Measurements from ENCODE around the gene TSC22D2. TPM values are rescaled to one million over a fixed set of nuclear protein-coding genes. Genes with fewer than 3 reads are reported as not detected.

The TSC22D2 gene
- total RNA-seq, 1 donor from 2014 or later: 25.6 TPM

DNA sequence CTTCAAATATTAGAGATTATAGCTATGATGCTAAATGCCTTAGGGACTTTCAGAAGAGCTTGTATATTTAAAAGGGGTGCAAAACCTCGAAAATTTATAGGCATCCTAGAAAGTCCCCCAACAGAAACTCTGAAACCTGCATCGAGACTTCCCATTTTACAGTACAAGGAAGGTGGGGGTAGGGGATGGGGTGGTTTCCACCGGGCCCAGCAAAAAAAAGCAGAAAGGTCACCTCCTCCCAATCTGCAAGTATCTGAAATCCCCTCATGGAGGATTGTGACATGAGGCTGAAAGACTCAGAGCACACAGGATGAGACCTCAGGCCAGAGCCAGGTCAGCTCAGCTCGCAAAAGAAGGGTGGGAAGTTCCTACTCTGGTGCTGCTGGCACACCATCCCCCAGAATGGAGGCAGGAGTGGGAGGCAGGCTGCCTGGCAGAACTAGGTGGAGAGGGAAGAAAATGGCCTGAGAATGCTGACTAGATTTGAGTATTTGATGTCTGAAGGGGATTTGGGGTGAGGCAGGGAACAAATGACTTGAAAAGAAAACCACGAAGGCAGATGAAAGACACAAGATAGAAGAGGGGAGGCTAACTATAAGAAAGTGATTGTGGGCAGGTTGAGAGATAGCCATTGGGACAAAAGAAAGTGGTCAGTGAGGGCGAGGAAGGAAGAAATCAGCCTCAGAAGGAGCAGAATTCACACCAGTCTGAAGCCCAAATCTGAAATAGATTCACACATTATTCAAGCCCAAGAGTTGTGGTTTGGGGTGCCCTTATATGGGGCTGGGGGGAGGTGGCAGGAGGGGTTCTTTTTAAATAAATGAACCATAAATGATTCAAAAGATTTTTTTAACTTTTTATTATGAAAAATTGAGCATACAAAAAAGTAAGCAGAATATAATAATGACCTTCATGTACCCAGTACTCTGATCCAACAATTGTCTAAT is 22.5 kb upstream of the TSC22D2 start:
- DNase-seq (ENCODE audit: low spot score): no peak

DNA sequence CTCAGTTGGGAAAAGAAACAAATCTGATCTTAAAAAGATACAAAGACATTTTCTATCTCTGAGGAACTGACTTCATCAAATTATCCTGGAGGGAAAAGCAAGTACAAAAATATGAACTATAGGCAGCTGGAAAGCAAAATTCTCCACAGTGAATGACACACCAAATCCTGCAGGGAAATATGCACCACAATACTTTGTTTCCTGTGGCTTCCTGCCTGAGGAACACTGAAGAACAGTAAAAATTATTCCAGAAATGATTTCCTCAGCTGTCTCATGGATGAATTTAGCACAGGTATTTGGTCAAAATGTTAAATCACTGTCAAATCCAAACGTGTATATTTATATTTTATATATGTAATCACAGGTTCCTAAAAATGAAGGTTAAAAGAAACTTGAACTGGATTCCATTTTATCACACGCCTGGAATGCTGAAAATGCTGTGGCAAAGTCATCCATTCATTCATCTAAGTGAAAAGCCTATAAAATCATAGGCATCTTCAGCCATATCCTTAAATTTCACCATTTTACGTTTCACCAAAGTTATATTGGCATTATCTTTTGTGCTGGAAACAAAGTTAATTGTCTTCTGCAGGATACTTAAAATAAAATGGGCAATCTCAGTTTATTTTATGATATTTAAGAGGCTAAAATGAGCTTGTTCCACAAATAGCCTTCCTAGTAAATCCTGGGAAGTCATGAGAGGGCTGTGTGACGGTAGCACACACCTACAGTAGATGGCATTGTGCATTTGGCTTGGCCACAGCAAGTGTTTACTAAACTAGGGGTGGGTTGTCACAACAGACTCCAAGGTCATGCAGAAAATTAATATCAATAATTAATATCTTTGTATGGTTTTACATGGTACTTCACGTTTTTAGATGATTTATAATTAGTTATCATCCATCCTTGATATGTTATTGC is 19.3 kb upstream of the TSC22D2 start:
- no peak for DNase-seq (ENCODE audit: low spot score)

DNA sequence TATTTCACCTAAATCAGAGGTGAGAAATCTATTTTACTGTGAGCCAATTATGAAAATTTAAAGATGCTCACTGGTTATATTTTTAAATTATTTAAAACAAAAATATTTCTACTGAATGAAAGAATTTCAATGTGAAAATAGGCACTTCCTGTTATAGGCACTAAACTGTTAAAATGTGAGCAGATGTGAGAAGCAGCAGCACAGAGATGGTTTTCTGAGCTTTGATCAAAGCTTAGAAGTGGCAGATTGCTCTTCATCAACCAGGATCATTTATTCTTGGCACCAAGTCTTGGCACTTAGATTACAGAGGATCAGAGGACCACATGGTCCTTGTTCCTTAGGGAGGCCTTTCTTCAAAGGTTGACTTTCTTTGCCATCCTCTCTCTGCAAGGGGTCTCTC is 18.0 kb upstream of the TSC22D2 start:
- no peak for DNase-seq (ENCODE audit: low spot score)

DNA sequence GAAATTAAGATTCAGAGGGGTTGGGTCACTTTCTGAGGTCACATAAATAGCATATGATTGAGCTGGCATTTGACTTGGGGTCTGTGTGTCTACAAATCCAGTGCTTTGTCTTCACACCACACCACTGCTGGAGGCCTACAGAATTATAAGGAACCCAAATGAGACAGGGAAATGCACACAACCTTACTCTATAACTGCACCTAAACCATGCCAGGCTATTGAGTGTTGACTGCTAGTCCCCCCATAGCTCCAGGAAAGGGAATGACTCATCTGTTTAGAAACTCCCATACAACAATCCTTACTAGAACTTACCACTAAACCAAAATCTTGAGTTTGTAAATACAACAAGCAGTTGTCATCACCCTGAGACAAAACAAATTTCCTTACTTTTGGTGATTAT is 16.9 kb upstream of the TSC22D2 start:
- no peak for DNase-seq (ENCODE audit: low spot score)

DNA sequence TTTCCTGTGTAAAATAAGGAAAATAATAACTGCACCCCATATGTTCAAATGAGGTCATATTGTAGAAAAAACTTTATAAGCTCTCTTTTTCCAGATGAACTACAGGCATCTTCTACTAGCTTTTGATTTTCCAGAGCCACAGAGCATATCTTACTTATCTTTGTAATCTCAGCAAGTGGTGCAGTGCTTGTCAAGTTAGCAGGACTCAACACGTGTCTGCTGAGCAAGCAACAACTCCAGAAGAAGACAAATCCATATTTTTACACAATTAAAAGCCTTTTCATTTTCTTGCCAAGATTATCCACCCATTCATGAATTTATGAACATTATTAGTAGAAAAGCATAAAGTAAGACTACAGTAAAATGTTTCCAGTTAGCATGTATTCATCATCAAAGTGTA is 14.4 kb upstream of the TSC22D2 start:
- no peak for DNase-seq (ENCODE audit: low spot score)

DNA sequence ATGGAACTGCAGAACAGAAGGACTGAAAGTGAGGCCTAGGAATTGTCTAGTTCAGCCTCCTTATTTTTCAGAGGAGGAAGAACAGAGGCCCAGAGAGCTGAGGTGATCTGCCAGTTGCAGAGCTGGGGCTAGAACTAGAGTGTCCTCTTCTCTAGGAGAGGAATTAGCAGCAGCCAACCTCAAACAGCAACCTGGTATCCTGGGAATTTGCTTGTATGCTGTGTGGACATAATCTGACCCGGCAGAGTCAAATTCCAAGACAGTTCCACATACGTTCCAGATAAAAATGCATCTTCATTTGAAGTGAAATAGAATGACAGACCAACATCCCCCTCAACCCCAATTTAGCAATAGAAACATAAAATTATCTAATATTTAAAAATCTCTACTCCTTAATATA is 13.5 kb upstream of the TSC22D2 start:
- DNase-seq (ENCODE audit: low spot score): no peak

DNA sequence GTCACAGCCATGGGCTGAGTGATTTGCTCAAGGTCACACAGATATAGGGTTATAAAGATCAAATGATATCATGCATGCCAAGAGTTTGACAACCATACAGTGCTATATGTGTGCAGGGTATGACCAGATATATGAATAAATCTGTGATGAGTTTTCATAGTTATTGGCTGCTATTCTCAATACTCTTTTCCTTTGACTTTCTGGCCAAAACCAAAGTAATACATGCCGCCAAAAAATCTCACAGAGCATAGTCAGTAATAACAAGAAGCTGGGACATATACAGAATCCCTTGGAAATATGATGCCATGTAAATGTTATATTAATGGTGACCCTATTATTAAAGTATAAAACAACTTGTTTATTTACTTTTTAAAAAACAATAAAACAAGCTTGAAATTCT is 11.6 kb upstream of the TSC22D2 start:
- DNase-seq (ENCODE audit: low spot score): no peak

DNA sequence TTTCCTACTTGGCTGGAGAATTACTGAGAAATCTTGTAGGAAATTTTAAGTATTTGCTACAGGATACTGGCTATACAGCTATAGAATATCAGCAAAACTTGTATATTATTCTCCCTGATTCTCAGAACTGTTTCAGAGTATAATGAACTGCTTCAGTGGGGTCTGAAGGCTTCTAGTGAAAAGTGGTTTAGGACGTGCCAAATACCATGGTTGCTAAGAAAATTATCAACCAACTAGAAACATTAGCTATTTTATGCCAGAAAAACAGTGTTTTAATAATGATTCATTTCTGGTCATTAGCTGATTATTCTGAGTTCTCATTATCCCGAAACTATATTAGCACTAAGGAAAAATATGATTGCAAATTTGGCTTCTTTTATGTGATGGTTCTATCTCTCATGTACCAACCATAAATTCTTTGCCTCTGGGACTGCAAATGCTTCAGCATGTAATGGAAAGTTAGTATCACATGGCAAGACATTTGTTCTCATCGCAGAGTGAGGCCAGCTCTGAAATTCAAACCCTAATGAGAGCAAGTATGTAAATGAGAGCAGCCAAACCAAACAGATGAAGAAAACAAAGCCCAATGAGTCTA is 11.0 kb upstream of the TSC22D2 start:
- no peak for DNase-seq (ENCODE audit: low spot score)

DNA sequence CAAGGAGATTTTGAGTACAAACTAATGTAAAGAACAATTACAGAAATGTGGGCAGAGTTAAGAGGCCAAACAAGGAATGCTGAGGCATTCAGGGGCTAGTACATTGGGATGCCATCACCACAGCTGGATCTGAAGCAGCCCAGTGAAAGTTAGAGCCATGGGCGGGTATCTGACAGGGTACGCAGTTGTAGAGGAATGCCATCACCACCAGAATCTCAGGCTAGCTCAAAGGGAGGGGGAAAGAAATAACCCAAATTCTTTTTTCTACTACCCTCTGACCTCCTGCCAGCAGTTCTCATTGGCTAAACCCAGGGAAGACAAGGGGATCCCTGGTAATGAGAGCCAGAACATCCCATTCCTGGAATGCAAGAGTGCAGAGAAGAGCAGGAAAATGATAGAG is 9.0 kb upstream of the TSC22D2 start:
- no peak for DNase-seq (ENCODE audit: low spot score)

DNA sequence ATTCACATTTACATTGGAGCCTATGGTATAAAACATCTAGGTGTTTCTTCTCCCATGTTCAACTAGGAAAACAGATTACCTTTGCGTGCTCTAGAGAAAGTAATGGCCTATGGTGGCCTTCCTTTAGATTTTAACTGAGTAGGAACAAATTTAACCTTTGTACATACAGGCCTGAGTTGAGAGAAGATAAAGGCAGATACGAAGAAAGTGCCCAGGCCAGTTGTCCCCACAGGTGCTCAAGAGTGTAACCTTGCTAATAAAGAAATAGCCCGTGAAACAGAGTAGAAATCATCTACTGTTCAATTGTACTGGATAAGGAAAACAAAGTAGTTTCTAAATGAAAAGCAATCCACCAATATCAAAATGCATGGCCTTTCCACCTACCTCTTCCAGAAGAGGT is 6.8 kb upstream of the TSC22D2 start:
- no peak for DNase-seq (ENCODE audit: low spot score)

DNA sequence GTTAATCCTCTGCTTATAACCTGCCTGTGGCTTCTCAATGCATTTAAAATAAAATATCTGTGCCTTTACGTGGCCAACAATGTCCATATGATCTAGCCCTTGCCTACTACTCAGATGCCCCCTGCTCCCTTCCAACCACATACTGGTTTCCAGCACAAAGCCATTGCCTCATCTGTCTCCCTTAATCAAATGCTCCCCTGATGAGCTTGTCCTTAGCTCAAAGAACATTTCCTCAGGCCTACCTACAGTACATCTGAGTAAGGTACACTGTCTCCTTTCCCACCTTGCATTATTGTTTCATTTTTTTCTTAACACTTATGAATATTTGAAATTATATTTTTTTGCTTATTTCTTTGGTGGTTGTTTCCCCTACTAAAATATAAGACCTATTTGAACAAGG is 5.9 kb upstream of the TSC22D2 start:
- DNase-seq (ENCODE audit: low spot score): no peak

DNA sequence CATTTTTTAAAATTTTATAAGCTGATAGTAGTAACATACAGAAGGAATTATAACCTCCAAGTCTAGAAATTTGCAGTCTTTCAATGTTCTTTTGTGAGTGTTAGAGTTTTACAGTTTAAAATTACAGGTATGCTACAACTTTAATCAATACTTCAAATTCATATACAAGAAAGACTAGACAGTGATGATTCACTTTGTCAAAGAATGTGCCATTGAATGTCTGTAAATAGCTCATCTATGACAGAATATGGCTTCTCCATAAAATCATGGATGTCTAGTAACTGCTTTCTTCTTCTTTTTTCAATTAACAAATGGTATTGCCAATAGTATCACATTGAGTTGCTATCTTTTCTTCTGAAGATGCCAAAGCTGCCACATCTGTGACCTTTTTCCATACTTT is 4.1 kb upstream of the TSC22D2 start:
- DNase-seq (ENCODE audit: low spot score): no peak

DNA sequence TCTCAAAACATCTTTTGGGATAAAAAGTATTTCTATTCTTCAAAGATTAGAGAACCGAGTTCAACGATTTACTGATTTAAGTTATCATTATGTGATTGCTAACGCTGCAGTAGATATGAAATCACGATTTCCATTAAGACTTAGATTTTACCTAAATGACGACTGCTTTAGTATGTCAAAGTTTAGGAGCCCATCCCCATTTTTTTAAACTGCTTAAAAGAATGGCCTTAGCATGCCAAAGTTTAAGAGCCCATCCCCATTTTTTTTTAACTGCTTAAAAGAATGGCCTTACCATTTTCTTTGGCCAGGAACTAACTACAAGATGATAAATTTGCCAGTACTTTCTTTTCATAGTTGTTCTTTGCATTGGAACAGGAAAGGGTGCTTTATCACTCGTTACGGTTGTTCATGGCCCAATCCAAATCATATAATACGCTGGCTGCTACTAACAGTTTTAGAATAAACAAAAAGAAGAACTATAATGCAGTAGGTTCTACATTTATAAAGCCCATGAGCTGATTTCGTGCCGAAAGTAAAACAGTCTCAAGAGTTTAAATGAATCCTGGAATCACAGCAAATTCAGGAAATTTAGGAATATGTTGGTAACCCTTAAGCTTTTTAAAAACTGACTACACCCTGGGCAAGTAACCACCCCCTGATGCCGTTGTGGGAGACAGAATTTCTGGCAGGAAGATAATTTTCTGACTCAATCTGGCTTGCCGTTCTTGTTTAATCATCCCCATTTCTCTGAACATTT is 869 bp upstream of the TSC22D2 start:
- no peak for DNase-seq (ENCODE audit: low spot score)

DNA sequence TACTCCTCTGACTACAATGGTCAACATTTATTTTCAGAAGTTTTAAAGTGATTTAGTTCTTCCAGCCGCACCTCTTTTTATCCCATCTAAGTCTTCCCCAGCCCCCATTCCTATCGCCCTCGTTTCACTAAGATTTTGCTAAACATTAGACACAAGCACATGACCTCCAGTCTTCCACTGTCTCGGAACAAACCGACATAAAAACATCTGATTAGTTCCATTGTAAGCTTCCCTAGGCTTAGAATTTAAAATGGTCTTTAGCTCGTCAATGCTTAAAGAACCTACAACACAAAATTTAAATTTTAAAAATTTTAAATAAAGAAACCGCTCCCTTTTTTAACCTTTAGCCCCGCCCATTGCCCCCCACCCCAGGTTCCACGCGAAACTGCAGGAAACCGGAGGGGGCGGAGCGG is 284 bp upstream of the TSC22D2 start:
- no peak for DNase-seq (ENCODE audit: low spot score)

DNA sequence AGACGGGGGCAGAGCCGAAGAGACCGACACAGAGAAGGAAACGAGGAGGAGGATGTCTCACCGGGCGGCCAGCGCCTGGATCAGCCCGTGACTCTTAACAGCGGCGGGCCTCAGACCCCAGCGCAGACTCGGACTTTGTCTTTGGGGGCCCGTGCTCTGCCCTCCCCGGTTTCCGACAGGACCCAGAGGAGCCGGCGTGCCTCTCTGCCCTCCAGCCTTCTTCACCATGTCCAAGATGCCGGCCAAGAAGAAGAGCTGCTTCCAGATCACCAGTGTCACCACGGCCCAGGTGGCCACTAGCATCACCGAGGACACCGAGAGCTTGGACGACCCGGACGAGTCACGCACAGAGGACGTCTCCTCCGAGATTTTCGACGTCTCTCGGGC is 1.0 kb downstream of the TSC22D2 start:
- no peak for DNase-seq (ENCODE audit: low spot score)

DNA sequence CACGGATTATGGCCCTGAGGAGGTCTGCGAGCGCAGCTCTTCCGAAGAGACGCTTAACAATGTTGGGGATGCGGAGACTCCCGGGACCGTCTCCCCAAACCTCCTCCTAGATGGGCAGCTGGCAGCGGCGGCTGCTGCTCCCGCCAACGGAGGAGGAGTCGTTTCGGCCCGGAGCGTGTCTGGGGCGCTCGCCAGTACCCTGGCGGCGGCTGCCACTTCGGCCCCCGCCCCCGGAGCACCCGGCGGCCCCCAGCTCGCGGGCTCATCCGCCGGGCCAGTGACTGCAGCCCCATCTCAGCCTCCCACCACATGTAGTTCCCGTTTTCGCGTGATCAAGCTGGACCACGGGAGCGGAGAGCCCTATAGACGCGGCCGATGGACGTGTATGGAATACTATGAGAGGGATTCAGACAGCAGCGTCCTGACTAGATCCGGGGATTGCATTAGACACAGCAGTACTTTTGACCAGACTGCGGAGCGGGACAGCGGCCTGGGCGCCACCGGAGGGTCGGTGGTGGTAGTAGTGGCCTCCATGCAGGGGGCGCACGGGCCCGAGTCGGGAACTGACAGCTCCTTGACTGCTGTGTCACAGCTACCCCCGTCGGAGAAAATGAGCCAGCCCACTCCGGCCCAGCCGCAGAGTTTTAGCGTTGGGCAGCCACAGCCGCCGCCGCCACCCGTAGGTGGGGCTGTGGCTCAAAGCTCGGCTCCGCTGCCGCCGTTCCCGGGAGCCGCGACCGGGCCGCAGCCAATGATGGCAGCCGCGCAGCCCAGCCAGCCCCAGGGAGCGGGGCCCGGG is 1.6 kb downstream of the TSC22D2 start:
- DNase-seq (ENCODE audit: low spot score): peak; percentile 56

DNA sequence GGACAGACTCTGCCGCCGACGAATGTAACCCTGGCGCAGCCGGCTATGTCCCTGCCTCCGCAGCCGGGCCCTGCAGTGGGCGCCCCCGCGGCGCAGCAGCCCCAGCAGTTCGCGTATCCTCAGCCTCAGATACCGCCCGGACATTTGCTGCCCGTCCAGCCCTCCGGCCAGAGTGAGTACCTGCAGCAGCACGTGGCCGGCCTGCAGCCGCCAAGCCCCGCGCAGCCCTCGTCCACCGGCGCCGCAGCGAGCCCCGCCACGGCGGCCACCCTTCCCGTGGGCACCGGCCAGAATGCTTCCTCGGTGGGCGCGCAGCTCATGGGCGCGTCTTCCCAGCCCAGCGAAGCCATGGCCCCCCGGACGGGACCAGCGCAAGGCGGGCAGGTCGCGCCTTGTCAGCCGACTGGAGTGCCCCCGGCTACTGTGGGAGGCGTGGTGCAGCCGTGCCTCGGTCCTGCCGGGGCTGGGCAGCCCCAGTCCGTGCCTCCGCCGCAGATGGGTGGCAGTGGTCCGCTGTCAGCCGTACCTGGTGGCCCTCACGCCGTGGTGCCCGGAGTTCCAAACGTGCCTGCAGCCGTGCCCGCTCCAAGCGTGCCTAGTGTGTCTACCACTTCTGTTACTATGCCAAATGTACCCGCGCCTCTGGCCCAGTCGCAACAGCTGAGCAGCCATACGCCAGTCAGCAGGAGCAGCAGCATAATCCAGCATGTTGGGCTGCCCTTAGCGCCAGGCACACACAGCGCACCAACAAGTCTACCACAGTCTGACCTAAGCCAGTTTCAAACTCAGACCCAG is 2.4 kb downstream of the TSC22D2 start:
- DNase-seq (ENCODE audit: low spot score): peak; percentile 23

DNA sequence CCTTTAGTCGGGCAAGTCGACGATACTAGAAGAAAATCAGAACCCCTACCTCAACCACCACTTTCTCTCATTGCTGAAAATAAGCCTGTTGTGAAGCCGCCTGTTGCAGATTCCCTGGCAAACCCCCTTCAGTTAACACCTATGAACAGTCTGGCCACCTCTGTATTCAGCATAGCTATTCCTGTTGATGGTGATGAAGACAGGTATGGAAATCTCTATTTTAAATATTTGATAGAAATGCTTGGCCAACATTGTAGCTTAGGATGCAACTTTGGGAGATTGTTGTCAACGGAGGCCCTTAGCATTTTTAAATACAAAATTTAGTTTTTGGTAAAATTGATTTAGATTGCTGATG is 3.0 kb downstream of the TSC22D2 start:
- no peak for DNase-seq (ENCODE audit: low spot score)

DNA sequence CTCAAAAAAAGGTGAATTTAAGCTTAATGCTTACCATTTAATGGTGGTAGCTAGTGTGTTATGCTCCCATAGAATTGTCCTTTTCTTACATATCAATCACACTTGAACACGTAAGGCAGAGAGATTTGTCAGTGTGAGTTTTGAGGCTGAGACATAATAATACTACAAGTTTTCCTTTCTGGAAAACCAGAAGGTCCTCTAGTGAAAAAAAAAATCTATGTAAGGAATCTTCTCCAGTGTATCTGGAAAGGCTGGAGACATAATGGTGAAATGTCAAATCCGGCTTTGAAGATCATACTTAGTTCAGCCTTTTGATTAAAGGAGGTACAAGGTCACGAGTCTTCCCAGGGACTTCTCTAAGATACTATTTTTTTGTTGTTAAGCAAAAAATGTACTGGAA is 3.4 kb downstream of the TSC22D2 start:
- DNase-seq (ENCODE audit: low spot score): no peak

DNA sequence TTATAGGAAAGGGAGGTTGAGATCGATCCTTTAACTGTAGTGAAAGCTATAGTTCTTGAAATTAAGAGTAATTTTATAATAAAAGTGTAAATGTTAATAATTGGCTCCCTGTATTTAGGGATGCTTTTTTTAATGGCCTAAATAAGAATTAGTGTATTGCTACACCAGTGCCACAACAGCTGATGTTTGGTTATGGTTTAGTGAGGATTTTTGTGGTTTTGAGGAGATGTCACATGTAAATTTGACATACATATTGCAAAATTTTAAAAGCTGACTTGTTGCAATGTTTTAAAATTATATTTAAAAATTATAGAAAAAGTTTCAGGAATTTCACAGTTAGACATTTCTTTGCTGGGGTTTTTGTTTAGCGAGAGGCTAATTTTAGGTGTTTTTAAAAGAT is 3.9 kb downstream of the TSC22D2 start:
- no peak for DNase-seq (ENCODE audit: low spot score)
